RWPE2 (cell line): ENCODE measurements around the gene ADNP.

Source experiments
- ATAC-seq: fragments of 200-7000 bp; cut with Tn5 transposase; 3 replicates; pipeline ENCODE4 v1.9.1; 2021; ENCODE audit warnings: low read depth
- DNase-seq: peaks from one replicate; pipeline ENCODE4 v3.0.0-alpha.2; 2020; ENCODE audit warnings: low spot score
- H3K27ac ChIP-seq: fragments of 450-650 bp; 2 replicates; pipeline ENCODE4 v1.5.1; 2017; ENCODE audit warnings: mild to moderate bottlenecking; ENCODE audit not compliant: poor library complexity, severe bottlenecking
- H3K27me3 ChIP-seq: fragments of 250-450 bp; sonication (Bioruptor Pico); 2 replicates; pipeline ENCODE4 v1.5.1; 2021; ENCODE audit warnings: mild to moderate bottlenecking, moderate library complexity; ENCODE audit not compliant: insufficient read depth, poor library complexity, severe bottlenecking
- H3K36me3 ChIP-seq: fragments of 250-450 bp; sonication (Bioruptor Pico); 2 replicates; pipeline ENCODE4 v1.5.1; 2020; ENCODE audit warnings: low read depth, mild to moderate bottlenecking, moderate library complexity
- H3K4me1 ChIP-seq: fragments of 250-450 bp; sonication (Bioruptor Pico); 2 replicates; pipeline ENCODE4 v1.5.1; 2021; ENCODE audit warnings: mild to moderate bottlenecking, moderate library complexity; ENCODE audit not compliant: insufficient read depth, poor library complexity, severe bottlenecking
- H3K4me3 ChIP-seq: fragments of 250-450 bp; sonication (Bioruptor Pico); 2 replicates; pipeline ENCODE4 v1.5.1; 2021; ENCODE audit warnings: mild to moderate bottlenecking, moderate library complexity; ENCODE audit not compliant: severe bottlenecking
- H3K9me3 ChIP-seq: fragments of 250-450 bp; sonication (Bioruptor Pico); 2 replicates; pipeline ENCODE4 v1.5.1; 2021; ENCODE audit warnings: mild to moderate bottlenecking, moderate library complexity; ENCODE audit not compliant: severe bottlenecking
- TF ChIP-seq, protein P1 (sequence below): fragments of 450-650 bp; IDR thresholded peaks from one replicate; pipeline ENCODE4 v1.5.1; 2017; ENCODE audit warnings: mild to moderate bottlenecking, moderate library complexity; ENCODE audit not compliant: poor library complexity, severe bottlenecking

The ADNP gene

DNA sequence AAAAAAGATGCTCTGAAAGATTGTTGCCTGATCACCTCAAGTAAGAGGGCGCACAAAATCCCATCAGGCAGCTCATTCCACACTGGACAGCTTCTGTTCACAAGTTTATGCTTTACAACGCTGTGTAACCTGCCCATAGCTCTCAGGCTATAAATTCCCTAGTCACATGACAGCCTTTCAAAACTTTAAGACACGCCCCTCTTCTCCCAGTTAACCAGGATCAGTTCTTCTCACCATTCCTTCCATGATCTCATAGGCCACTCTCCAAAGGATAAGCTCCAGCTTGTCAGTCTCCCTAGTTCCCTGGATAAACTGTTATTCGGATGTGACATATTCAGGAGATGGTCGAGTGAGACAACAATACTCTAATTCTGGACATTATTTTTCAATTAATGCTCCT is 15.0 kb downstream of the ADNP start:
- peak overlapping the region; percentile 57 for H3K27ac ChIP-seq

DNA sequence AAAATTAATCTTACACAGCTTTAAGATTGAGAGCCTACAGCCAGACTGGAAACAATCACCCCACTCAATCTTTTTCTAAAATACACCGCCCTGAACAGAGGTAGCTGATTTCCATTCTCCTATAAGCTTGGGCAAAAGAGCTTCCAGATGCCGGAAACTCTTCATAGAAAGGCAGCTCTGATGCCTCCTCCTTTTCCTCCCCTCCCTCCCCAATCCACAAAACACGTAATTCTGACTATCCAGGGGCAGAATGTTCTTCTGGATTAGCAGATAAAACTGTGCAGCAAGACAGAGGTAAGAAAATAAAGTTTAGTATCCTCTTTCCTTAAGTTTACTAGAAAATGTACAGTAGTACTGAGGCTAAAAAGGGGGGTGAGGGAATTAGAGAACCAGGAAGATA is 15.8 kb downstream of the ADNP start:
- H3K4me3 ChIP-seq, result no peak overlapping the region

More for the DNA sequence above, 15.0 kb downstream of the ADNP start:
- H3K4me3 ChIP-seq, result no peak overlapping the region
- TF ChIP-seq, protein P1, sequence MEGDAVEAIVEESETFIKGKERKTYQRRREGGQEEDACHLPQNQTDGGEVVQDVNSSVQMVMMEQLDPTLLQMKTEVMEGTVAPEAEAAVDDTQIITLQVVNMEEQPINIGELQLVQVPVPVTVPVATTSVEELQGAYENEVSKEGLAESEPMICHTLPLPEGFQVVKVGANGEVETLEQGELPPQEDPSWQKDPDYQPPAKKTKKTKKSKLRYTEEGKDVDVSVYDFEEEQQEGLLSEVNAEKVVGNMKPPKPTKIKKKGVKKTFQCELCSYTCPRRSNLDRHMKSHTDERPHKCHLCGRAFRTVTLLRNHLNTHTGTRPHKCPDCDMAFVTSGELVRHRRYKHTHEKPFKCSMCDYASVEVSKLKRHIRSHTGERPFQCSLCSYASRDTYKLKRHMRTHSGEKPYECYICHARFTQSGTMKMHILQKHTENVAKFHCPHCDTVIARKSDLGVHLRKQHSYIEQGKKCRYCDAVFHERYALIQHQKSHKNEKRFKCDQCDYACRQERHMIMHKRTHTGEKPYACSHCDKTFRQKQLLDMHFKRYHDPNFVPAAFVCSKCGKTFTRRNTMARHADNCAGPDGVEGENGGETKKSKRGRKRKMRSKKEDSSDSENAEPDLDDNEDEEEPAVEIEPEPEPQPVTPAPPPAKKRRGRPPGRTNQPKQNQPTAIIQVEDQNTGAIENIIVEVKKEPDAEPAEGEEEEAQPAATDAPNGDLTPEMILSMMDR, result no peak
- ATAC-seq (peak; percentile 58), DNase-seq (no peak)
- H3K9me3 ChIP-seq, result no peaks in the 10 kb centered on the region
- no peaks in the 10 kb centered on the region for H3K27me3 ChIP-seq
- H3K4me1 ChIP-seq, result peaks cover 75% of the 10 kb centered on the region
- H3K36me3 ChIP-seq, result peaks cover 67% of the 10 kb centered on the region

DNA sequence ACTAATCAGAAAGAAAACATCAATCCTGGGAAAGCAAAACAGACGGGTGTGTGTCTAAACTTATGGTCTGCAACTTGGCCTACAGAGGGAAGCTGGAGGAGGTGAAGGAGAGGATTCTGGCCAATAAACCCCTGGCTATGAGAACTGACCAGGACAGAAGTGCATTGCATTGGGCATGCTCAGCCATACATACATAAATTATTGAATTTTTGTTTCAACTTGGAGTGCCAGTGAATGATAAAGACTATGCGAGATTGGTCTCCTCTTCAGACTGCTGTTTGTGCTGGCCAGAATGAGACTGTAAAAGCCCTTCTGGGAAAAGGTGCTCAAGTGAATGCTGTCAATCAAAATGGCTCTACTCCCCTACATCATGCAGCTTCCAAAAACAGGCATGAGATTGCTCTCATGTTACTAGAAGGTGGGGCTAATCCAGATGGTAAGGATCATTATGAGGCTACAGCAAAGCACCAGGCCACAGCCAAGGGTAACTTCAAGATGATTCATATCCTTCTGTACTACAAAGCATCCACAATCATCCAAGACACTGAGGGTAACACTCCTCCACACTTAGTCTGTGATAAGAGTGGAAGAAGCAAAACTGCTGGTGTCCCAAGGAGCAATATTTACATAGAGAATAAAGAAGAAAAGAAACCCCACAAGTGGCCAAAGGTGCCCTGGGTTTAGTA is 17.4 kb downstream of the ADNP start:
- TF ChIP-seq, protein P1, result no peak

More for the DNA sequence above, 15.8 kb downstream of the ADNP start:
- Histone ChIP-seq H3K4me1 (peaks cover 67% of the 10 kb centered on the region), H3K36me3 (peaks cover 69% of the 10 kb centered on the region), H3K27ac (peak overlapping the region; percentile 57), H3K9me3 (no peaks in the 10 kb centered on the region), H3K27me3 (no peaks in the 10 kb centered on the region)
- DNase-seq (no peak), ATAC-seq (peak; percentile 32)
- TF ChIP-seq, protein P1, result no peak

DNA sequence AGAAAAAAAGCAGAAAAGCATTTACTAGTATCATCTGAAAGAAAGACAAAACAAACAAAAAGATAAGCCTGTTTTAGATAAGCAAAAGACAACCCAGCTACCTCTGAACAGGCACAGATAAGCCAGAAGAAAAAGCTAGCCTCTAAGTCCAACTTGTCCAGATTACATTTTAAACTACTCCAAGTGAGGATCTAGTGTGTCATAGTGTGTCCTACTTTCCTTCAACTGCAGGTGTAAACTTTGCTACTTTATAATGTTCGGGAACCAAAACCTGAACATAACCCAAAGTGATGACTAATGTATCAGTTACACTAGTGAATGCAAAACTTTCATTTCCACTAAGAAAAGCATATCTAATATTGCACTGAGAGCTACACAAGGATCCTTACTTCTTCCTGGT is 19.5 kb downstream of the ADNP start:
- no peaks in the 10 kb centered on the region for H3K9me3 ChIP-seq
- DNase-seq, result no peak
- H3K36me3 ChIP-seq, result peaks cover 74% of the 10 kb centered on the region
- ATAC-seq, result no peak
- no peak overlapping the region for H3K27ac ChIP-seq
- TF ChIP-seq, protein P1, result no peak
- H3K27me3 ChIP-seq, result no peaks in the 10 kb centered on the region
- peaks cover 33% of the 10 kb centered on the region for H3K4me1 ChIP-seq
- H3K4me3 ChIP-seq, result no peak overlapping the region

More for the DNA sequence above, 17.4 kb downstream of the ADNP start:
- ATAC-seq, result peak; percentile 90
- H3K36me3 ChIP-seq, result peaks cover 81% of the 10 kb centered on the region
- no peak for DNase-seq
- no peak overlapping the region for H3K4me3 ChIP-seq
- H3K27ac ChIP-seq, result peak overlapping the region; percentile 57
- peaks cover 54% of the 10 kb centered on the region for H3K4me1 ChIP-seq
- no peaks in the 10 kb centered on the region for H3K27me3 ChIP-seq
- H3K9me3 ChIP-seq, result no peaks in the 10 kb centered on the region

DNA sequence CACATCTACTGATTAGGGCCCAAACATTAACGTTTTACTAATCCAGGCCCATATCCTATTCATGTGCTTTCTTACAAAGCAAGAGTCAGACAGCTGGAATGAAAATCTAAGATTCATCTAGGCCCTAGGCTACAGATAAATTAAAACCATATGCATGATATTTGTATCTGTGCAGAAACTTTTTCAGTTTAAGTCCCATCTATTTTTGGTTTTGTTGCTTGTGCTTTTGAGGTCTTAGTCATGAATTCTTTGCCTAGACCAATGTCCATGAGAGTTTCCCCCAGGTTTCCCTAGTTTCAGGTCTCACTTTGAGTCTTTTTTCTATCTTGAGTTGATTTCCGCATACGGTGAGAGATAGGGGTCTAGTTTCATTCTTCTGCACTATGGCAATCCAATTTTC is 20.2 kb downstream of the ADNP start:
- TF ChIP-seq, protein P1, result no peak
- no peak overlapping the region for H3K27ac ChIP-seq
- peaks cover 74% of the 10 kb centered on the region for H3K36me3 ChIP-seq
- no peaks in the 10 kb centered on the region for H3K27me3 ChIP-seq
- DNase-seq (no peak), ATAC-seq (no peak)
- peaks cover 26% of the 10 kb centered on the region for H3K4me1 ChIP-seq
- H3K4me3 ChIP-seq, result no peak overlapping the region
- no peaks in the 10 kb centered on the region for H3K9me3 ChIP-seq
